GM23338 (cell line): ENCODE data around the gene CCL4L2. TPM values are rescaled to one million over a fixed set of nuclear protein-coding genes. Genes with fewer than 3 reads are reported as not detected.

Experiments used
- ATAC-seq: fragments of 200-7000 bp; cut with Tn5 transposase; 3 replicates; pipeline ENCODE4 v1.9.1; 2020
- DNase-seq: peaks from one replicate; pipeline ENCODE4 v3.0.0-alpha.2; 2015; ENCODE audit warnings: low spot score
- H2AFZ ChIP-seq: fragments of 200-600 bp; sonication (generic); 2 replicates; pipeline ENCODE4 v1.8.0; 2016; ENCODE audit warnings: antibody characterized with exemption, mild to moderate bottlenecking, moderate library complexity
- H3F3A ChIP-seq: fragments of 200-600 bp; sonication (generic); replicated peaks from 2 replicates; pipeline ENCODE4 v1.8.0; 2017; ENCODE audit warnings: antibody characterized with exemption, mixed run types, low read depth
- H3K27ac ChIP-seq: fragments of 200-600 bp; sonication (generic); 2 replicates; pipeline ENCODE4 v1.6.1; 2016; ENCODE audit warnings: low read depth
- H3K27me3 ChIP-seq: fragments of 200-600 bp; sonication (generic); 2 replicates; pipeline ENCODE4 v1.8.0; 2016; ENCODE audit warnings: mild to moderate bottlenecking, mixed run types, moderate library complexity; ENCODE audit not compliant: insufficient read depth
- H3K36me3 ChIP-seq: fragments of 200-600 bp; sonication (generic); 2 replicates; pipeline ENCODE4 v1.8.0; 2016; ENCODE audit warnings: mild to moderate bottlenecking; ENCODE audit not compliant: insufficient read depth
- H3K4me1 ChIP-seq: fragments of 200-600 bp; sonication (generic); 2 replicates; pipeline ENCODE4 v1.8.0; 2016; ENCODE audit warnings: mild to moderate bottlenecking, moderate library complexity; ENCODE audit not compliant: insufficient read depth
- H3K4me2 ChIP-seq: fragments of 200-600 bp; sonication (generic); 2 replicates; pipeline ENCODE4 v1.7.1; 2017; ENCODE audit warnings: mixed run types
- H3K4me3 ChIP-seq: fragments of 200-600 bp; sonication (generic); 2 replicates; pipeline ENCODE4 v1.6.1; 2016; ENCODE audit warnings: mixed run types
- H3K79me2 ChIP-seq: fragments of 200-600 bp; sonication (generic); replicated peaks from 2 replicates; pipeline ENCODE4 v1.8.0; 2017; ENCODE audit warnings: mild to moderate bottlenecking; ENCODE audit not compliant: insufficient read depth
- H3K9me2 ChIP-seq: fragments of 200-600 bp; sonication (generic); 2 replicates; pipeline ENCODE4 v1.8.0; 2017; ENCODE audit not compliant: insufficient read depth
- H4K20me1 ChIP-seq: fragments of 200-600 bp; sonication (generic); replicated peaks from 2 replicates; pipeline ENCODE4 v1.8.0; 2017; ENCODE audit warnings: mild to moderate bottlenecking; ENCODE audit not compliant: insufficient read depth
- H3K27ac Mint-ChIP-seq: 2 replicates; pipeline ENCODE4 v1.8.0; 2020; ENCODE audit warnings: inconsistent platforms, mild to moderate bottlenecking, moderate library complexity, mixed read lengths
- H3K27me3 Mint-ChIP-seq: 3 replicates; pipeline ENCODE4 v1.8.0; 2022; ENCODE audit warnings: low read depth, mild to moderate bottlenecking, moderate library complexity, mixed read lengths, inconsistent platforms; ENCODE audit not compliant: insufficient read depth, poor library complexity
- H3K36me3 Mint-ChIP-seq: 3 replicates; pipeline ENCODE4 v1.8.0; 2021; ENCODE audit warnings: low read depth, mild to moderate bottlenecking, inconsistent platforms, moderate library complexity, mixed read lengths
- H3K4me1 Mint-ChIP-seq: 3 replicates; pipeline ENCODE4 v1.8.0; 2020; ENCODE audit warnings: mild to moderate bottlenecking, inconsistent platforms, mixed read lengths
- H3K4me3 Mint-ChIP-seq: 3 replicates; pipeline ENCODE4 v1.8.0; 2021; ENCODE audit warnings: moderate library complexity, mild to moderate bottlenecking, inconsistent platforms, mixed read lengths
- H3K9me3 Mint-ChIP-seq: 3 replicates; pipeline ENCODE4 v1.8.0; 2020; ENCODE audit warnings: moderate library complexity, mild to moderate bottlenecking, inconsistent platforms, mixed read lengths
- CREB1 ChIP-seq: fragments of 250-450 bp; sonication (Bioruptor Pico); IDR thresholded peaks from 2 replicates; pipeline ENCODE4 v1.5.0; 2020; ENCODE audit warnings: low read depth, mild to moderate bottlenecking, moderate library complexity
- CTCF ChIP-seq, 2 experiments: fragments of 200-600 bp in 1 of 2; sonication (generic) in 1 of 2; conservative IDR thresholded peaks; 2 replicates each; pipeline versions ENCODE4 v1.5.1 to v1.6.1; 2016 to 2017; ENCODE audit warnings: antibody characterized with exemption in 2 of 2, low read depth in 2 of 2, mild to moderate bottlenecking in 2 of 2, moderate library complexity in 1 of 2
- ETS1 ChIP-seq: IDR thresholded peaks from 2 replicates; pipeline ENCODE4 v1.6.1; 2016; ENCODE audit warnings: antibody characterized with exemption
- EZH2 ChIP-seq: fragments of 200-600 bp; sonication (generic); IDR thresholded peaks from one replicate; pipeline ENCODE4 v1.8.0; 2017; ENCODE audit warnings: antibody characterized with exemption, mild to moderate bottlenecking, low read depth; ENCODE audit not compliant: unreplicated experiment
- EZH2phosphoT487 ChIP-seq: fragments of 200-600 bp; sonication (generic); IDR thresholded peaks from one replicate; pipeline ENCODE4 v1.8.1; 2018; ENCODE audit warnings: antibody characterized with exemption; ENCODE audit not compliant: unreplicated experiment
- JUNB ChIP-seq: IDR thresholded peaks from one replicate; pipeline ENCODE4 v1.6.1; 2016; ENCODE audit warnings: antibody characterized with exemption; ENCODE audit not compliant: unreplicated experiment
- NANOG ChIP-seq: IDR thresholded peaks from 2 replicates; pipeline ENCODE4 v1.6.1; 2016; ENCODE audit warnings: antibody characterized with exemption, borderline replicate concordance
- POLR2AphosphoS5 ChIP-seq: IDR thresholded peaks from 2 replicates; pipeline ENCODE4 v1.6.1; 2016; ENCODE audit warnings: antibody characterized with exemption, low read depth
- REST ChIP-seq: IDR thresholded peaks from one replicate; pipeline ENCODE4 v1.6.1; 2018; ENCODE audit warnings: antibody characterized with exemption; ENCODE audit not compliant: unreplicated experiment
- STAT1 ChIP-seq: IDR thresholded peaks from one replicate; pipeline ENCODE4 v1.6.1; 2016; ENCODE audit warnings: antibody characterized with exemption; ENCODE audit not compliant: unreplicated experiment
- ZNF114 ChIP-seq: fragments of 250-450 bp; sonication (Bioruptor Pico); IDR thresholded peaks from 2 replicates; pipeline ENCODE4 v1.5.0; 2020; ENCODE audit warnings: mild to moderate bottlenecking, moderate library complexity
- ZNF331 ChIP-seq: fragments of 250-450 bp; sonication (Bioruptor Pico); IDR thresholded peaks from 2 replicates; pipeline ENCODE4 v1.5.0; 2020; ENCODE audit warnings: low read depth, mild to moderate bottlenecking, moderate library complexity
- polyA plus RNA-seq: library from polyadenylated mRNA; unstranded; fragments of >200 nt; fragmentation: Nextera tagmentation; extraction: Ambion mirVana; gene quantifications from 2 replicates; pipeline ENCODE4 v1.2.1, GENCODE V29; 2016
- total RNA-seq: library from RNA; depleted of rRNA; stranded (reverse); fragments of >200 nt; shearing (Covaris generic); gene quantifications from 2 replicates; pipeline ENCODE4 v1.2.3, GENCODE V29; 2014
- TF ChIP-seq, protein P1 (sequence below): fragments of 250-450 bp; sonication (Bioruptor Pico); IDR thresholded peaks from 2 replicates; pipeline ENCODE4 v1.5.0; 2020; ENCODE audit warnings: mild to moderate bottlenecking, moderate library complexity

The CCL4L2 gene
- total and polyA plus RNA-seq, 2 experiments from 2014 or later = not detected

DNA sequence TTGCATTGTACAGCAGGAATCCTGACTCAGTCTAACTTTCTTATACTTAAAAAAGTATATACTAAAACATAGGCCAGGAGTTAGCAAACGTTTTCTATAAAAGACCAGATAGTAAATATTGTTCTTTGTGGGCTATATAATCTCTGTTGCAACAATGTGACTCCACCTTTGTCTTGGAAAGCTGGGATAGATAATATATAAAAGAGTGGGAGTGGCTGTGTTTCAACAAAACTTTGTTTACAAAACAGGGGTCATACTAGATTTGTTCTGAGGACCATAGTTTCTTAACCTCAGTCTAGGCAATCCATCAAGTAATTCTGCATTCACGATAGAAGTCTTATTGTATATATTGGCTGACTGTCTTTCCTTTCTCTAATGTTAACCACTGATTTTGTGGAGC is 25.4 kb upstream of the CCL4L2 start:
- Histone ChIP-seq H3K27ac (no peak overlapping the region), H3K9me2 (no peaks in the 10 kb centered on the region; the same call in 1 of the 2 replicates), H3K79me2 (no peaks in the 10 kb centered on the region), H3F3A (no peaks in the 10 kb centered on the region), H2AFZ (no peak overlapping the region), H3K4me2 (no peak overlapping the region), H3K27me3 (peaks cover 37% of the 10 kb centered on the region), H4K20me1 (no peaks in the 10 kb centered on the region), H3K36me3 (no peaks in the 10 kb centered on the region), H3K4me3 (no peak overlapping the region), H3K4me1 (no peaks in the 10 kb centered on the region)
- no peak overlapping the region for H3K27ac Mint-ChIP-seq
- H3K27me3 Mint-ChIP-seq = peaks cover 30% of the 10 kb centered on the region
- no peaks in the 10 kb centered on the region for H3K9me3 Mint-ChIP-seq
- H3K36me3 Mint-ChIP-seq = no peaks in the 10 kb centered on the region
- peaks cover 5% of the 10 kb centered on the region for H3K4me1 Mint-ChIP-seq
- no peak for TF ChIP-seq CTCF (conservative IDR thresholded peaks at IDR 0.05; ENCODE audit: low read depth in 2 of 2)
- TF ChIP-seq STAT1 = no peak
- TF ChIP-seq ETS1 = no peak
- TF ChIP-seq NANOG = no peak
- TF ChIP-seq, protein P1, sequence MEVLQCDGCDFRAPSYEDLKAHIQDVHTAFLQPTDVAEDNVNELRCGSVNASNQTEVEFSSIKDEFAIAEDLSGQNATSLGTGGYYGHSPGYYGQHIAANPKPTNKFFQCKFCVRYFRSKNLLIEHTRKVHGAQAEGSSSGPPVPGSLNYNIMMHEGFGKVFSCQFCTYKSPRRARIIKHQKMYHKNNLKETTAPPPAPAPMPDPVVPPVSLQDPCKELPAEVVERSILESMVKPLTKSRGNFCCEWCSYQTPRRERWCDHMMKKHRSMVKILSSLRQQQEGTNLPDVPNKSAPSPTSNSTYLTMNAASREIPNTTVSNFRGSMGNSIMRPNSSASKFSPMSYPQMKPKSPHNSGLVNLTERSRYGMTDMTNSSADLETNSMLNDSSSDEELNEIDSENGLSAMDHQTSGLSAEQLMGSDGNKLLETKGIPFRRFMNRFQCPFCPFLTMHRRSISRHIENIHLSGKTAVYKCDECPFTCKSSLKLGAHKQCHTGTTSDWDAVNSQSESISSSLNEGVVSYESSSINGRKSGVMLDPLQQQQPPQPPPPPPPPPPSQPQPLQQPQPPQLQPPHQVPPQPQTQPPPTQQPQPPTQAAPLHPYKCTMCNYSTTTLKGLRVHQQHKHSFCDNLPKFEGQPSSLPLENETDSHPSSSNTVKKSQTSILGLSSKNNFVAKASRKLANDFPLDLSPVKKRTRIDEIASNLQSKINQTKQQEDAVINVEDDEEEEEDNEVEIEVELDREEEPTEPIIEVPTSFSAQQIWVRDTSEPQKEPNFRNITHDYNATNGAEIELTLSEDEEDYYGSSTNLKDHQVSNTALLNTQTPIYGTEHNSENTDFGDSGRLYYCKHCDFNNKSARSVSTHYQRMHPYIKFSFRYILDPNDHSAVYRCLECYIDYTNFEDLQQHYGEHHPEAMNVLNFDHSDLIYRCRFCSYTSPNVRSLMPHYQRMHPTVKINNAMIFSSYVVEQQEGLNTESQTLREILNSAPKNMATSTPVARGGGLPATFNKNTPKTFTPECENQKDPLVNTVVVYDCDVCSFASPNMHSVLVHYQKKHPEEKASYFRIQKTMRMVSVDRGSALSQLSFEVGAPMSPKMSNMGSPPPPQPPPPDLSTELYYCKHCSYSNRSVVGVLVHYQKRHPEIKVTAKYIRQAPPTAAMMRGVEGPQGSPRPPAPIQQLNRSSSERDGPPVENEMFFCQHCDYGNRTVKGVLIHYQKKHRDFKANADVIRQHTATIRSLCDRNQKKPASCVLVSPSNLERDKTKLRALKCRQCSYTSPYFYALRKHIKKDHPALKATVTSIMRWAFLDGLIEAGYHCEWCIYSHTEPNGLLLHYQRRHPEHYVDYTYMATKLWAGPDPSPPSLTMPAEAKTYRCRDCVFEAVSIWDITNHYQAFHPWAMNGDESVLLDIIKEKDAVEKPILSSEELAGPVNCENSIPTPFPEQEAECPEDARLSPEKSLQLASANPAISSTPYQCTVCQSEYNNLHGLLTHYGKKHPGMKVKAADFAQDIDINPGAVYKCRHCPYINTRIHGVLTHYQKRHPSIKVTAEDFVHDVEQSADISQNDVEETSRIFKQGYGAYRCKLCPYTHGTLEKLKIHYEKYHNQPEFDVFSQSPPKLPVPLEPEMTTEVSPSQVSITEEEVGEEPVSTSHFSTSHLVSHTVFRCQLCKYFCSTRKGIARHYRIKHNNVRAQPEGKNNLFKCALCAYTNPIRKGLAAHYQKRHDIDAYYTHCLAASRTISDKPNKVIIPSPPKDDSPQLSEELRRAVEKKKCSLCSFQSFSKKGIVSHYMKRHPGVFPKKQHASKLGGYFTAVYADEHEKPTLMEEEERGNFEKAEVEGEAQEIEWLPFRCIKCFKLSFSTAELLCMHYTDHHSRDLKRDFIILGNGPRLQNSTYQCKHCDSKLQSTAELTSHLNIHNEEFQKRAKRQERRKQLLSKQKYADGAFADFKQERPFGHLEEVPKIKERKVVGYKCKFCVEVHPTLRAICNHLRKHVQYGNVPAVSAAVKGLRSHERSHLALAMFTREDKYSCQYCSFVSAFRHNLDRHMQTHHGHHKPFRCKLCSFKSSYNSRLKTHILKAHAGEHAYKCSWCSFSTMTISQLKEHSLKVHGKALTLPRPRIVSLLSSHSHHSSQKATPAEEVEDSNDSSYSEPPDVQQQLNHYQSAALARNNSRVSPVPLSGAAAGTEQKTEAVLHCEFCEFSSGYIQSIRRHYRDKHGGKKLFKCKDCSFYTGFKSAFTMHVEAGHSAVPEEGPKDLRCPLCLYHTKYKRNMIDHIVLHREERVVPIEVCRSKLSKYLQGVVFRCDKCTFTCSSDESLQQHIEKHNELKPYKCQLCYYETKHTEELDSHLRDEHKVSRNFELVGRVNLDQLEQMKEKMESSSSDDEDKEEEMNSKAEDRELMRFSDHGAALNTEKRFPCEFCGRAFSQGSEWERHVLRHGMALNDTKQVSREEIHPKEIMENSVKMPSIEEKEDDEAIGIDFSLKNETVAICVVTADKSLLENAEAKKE (CRISPR knock-in tag) = no peak
- no peak for TF ChIP-seq JUNB
- no peak for TF ChIP-seq CREB1 (CRISPR knock-in tag)
- no peak for TF ChIP-seq ZNF114
- no peak for TF ChIP-seq EZH2
- TF ChIP-seq REST = no peak
- no peak for TF ChIP-seq EZH2phosphoT487
- no peak for TF ChIP-seq POLR2AphosphoS5
- TF ChIP-seq ZNF331 (CRISPR knock-in tag) = no peak
- ATAC-seq (no peak), DNase-seq (no peak)
- H3K4me3 Mint-ChIP-seq = no peak overlapping the region
